Ascending aorta (tissue), 2 donors: ENCODE data around the gene C1orf232. TPM values are rescaled to one million over a fixed set of nuclear protein-coding genes. Genes with fewer than 3 reads are reported as not detected.
A peak's percentile ranks its signal among the peaks of the same experiment; 100 is the strongest.

Experiments used
- DNase-seq, 2 donors: peaks; one replicate each; pipeline ENCODE4 v3.0.0-alpha.2; 2019; ENCODE audit warnings: low spot score in 2 of 2
- H3K27ac ChIP-seq, 2 donors: fragments of 200-600 bp; sonication (generic); one replicate each; pipeline ENCODE4 v1.5.1; 2016 to 2017; ENCODE audit warnings: mild to moderate bottlenecking in 1 of 2
- H3K27me3 ChIP-seq: fragments of 200-600 bp; sonication (generic); one replicate; pipeline ENCODE4 v1.5.1; 2017
- H3K36me3 ChIP-seq, 2 donors: fragments of 200-600 bp; sonication (generic); one replicate each; pipeline ENCODE4 v1.5.1; 2016
- H3K4me1 ChIP-seq, 2 donors: fragments of 200-600 bp; sonication (generic); one replicate each; pipeline ENCODE4 v1.5.1; 2016 to 2017; ENCODE audit warnings: mild to moderate bottlenecking in 1 of 2
- H3K4me3 ChIP-seq, 2 donors: fragments of 200-600 bp; sonication (generic); one replicate each; pipeline ENCODE4 v1.5.1; 2016 to 2017; ENCODE audit warnings: mild to moderate bottlenecking in 1 of 2
- H3K9me3 ChIP-seq, 2 donors: fragments of 200-600 bp; sonication (generic); one replicate each; pipeline ENCODE4 v1.5.1; 2016
- CTCF ChIP-seq, 3 experiments: fragments of 200-600 bp in 2 of 3; fragments of 450-650 bp in 1 of 3; sonication (generic) in 2 of 3; IDR thresholded peaks; one replicate each; pipeline ENCODE4 v1.5.1; 2016 to 2019; ENCODE audit warnings: antibody characterized with exemption in 3 of 3, mild to moderate bottlenecking in 1 of 3, moderate library complexity in 1 of 3
- intact Hi-C: fragments of 100-400 bp; cut with DNase I; formaldehyde crosslinking; loops from one replicate; pipeline ENCODE4 v1.15.1; 2023
- total RNA-seq: library from RNA; depleted of rRNA; stranded (reverse); fragments of >200 nt; gene quantifications from one replicate; pipeline ENCODE4 v1.1.0, GENCODE V29; 2016

C1orf232 gene
- total RNA-seq, 1 donor from 2014 or later, result not detected

DNA sequence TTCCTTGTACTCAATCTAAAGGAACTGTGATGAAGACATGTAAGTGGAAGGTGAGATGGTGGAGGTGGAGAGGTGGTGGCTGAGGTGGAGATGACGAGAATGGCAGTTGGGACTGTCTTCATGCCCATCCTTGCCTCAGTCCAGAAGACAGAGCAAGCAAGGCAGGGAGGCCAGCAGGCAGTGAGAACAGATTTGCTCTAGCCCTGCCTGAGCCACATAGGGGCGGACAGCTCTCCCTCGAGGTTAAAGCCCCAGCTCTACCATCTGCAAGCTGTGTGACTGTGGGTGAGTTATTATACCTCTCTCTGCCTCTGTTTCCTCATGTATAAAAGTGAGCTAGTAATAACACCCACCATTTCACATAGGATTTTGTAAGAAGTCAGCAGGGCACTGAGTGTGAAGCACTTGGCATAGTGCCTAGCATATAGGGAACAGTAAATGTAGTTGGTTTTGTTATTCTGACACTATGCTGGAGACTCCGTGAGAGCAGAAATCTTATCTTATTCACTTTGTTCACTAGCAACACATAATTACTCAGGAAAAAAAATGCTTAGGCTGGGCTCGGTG lies 14.7 kb downstream of the C1orf232 start:
- Histone ChIP-seq H3K4me3 (no peak overlapping the region), H3K27me3 (no peaks in the 10 kb centered on the region), H3K9me3 (no peaks in the 10 kb centered on the region), H3K4me1 (no peaks in the 10 kb centered on the region), H3K27ac (no peak overlapping the region), H3K36me3 (no peaks in the 10 kb centered on the region)
- no peak for TF ChIP-seq CTCF (IDR thresholded peaks at IDR 0.05)
- intact Hi-C loops, result no loop called here
- DNase-seq, result no peak

- peak in 1 of 2 donors; percentile 25 for DNase-seq
- Histone ChIP-seq H3K27me3 (peaks cover 5% of the 10 kb centered on the region), H3K27ac (no peak overlapping the region), H3K9me3 (no peaks in the 10 kb centered on the region), H3K36me3 (no peaks in the 10 kb centered on the region), H3K4me3 (no peak overlapping the region), H3K4me1 (no peaks in the 10 kb centered on the region)
- intact Hi-C loops, result no loop called here
- TF ChIP-seq CTCF (IDR thresholded peaks at IDR 0.05), result no peak
Measured at GRCh38 chr1:26148887-26149286, 19.9 kb downstream of the C1orf232 start.

DNA sequence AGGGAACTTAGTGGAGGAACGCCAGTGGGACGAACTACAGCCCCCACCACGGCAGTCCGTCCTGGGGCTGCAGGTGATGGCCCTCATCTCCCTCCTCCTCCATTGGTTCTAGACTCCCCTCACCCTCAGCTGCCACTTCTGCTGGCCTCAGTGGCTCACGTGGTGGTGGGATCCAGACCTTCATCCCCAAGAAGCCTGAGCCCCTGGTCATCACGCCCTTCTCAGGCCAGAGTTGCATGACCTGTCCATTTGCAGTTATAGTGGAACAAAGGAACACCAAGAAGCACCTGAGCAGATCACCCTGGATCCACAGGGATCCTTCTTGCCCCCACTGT lies 22.8 kb downstream of the C1orf232 start:
- H3K36me3 ChIP-seq, result no peaks in the 10 kb centered on the region
- peaks cover 5% of the 10 kb centered on the region for H3K27me3 ChIP-seq
- no peak for TF ChIP-seq CTCF (IDR thresholded peaks at IDR 0.05)
- H3K4me3 ChIP-seq, result no peak overlapping the region
- no peak overlapping the region for H3K27ac ChIP-seq
- no peak for DNase-seq
- intact Hi-C loops, result loop anchor here (1.0 kb wide), 2 partner anchors 41 to 110 kb away; no protein-coding TSS in a partner anchor
- H3K4me1 ChIP-seq, result no peaks in the 10 kb centered on the region
- no peaks in the 10 kb centered on the region for H3K9me3 ChIP-seq

DNA sequence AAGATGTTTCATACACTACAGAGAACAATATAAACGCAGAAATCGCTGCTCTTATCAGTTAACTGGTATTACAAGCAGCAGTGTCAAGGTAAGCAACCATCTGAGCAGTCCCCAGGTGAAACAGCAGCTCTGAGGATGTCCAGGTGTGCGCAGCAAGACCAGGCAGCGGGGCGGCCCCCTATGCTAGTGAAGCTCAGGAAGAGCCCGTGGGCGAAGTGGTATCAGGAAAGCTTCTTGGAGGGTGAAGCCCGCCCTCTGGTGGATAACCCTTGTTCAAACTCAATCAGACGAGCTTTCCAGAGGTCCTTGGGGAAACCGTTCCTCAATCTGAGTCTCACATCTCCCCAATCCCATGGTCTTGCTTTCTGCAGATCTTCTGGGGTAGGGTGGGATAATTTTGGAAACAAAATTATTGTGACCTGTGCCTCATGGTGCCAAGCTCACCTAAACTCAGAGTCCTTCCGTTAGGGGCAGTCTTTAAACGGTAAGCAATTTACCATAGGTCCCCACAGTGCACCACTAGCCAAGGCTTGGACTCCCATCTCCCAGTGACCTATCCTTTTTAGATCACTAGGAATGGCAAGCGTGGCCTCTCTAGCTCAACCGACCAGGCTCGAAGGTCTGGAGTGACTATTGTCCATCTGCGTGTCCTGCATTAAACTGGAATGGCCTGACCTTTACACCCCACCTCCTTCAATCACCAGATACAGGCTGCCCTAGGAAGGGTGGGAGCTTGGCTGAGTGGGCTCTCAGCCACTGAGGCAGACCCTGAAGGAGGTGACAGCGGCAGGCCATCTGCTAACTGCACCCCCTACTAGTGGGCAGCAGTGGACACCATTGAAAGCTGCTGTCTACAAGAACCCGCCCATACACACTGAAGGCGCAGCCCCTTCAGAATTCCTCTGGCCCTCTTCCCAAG lies 23.5 kb downstream of the C1orf232 start:
- no peaks in the 10 kb centered on the region for H3K9me3 ChIP-seq
- peak; percentile 57 to 78 (median 75) for TF ChIP-seq CTCF (IDR thresholded peaks at IDR 0.05)
- H3K27me3 ChIP-seq, result peaks cover 5% of the 10 kb centered on the region
- no peaks in the 10 kb centered on the region for H3K36me3 ChIP-seq
- DNase-seq, result peak in 1 of 2 donors; percentile 88
- intact Hi-C loops, result loop anchor here (1.0 kb wide), 2 partner anchors 40 to 109 kb away; no protein-coding TSS in a partner anchor
- no peak overlapping the region for H3K27ac ChIP-seq
- H3K4me3 ChIP-seq, result no peak overlapping the region
- H3K4me1 ChIP-seq, result no peaks in the 10 kb centered on the region

GRCh38 chr1:26142159-26142558 lies 26.6 kb downstream of the C1orf232 start:
- TF ChIP-seq CTCF (IDR thresholded peaks at IDR 0.05), result no peak
- Histone ChIP-seq H3K36me3 (no peaks in the 10 kb centered on the region), H3K27me3 (peaks cover 5% of the 10 kb centered on the region), H3K9me3 (no peaks in the 10 kb centered on the region), H3K4me3 (peak overlapping the region in 1 of 2 donors; percentile 17), H3K4me1 (no peaks in the 10 kb centered on the region), H3K27ac (no peak overlapping the region)
- intact Hi-C loops, result no loop called here
- no peak for DNase-seq
